ENCODE results near the gene IMPDH1.

DNA sequence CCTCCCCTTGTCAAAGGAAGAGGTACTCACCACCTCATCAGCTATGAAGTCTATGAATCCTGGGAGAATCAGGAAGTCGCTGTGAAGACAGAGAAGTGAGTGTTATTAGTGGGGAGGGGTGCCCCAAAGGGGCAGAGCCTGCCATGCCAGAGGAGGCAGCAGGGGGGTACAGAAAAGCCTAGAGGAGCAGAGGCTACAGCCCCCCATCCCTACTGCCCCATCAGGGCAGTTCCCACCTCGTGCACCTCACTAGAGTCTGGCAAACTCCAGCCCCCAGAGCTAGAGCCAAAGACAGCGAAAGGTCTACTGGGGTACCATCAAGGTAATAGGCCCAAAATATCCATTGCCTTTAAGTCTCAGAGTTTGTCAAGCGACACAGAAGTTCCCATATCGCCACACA, 6.1 kb downstream of the IMPDH1 start:
- TF ChIP-seq, protein P1, sequence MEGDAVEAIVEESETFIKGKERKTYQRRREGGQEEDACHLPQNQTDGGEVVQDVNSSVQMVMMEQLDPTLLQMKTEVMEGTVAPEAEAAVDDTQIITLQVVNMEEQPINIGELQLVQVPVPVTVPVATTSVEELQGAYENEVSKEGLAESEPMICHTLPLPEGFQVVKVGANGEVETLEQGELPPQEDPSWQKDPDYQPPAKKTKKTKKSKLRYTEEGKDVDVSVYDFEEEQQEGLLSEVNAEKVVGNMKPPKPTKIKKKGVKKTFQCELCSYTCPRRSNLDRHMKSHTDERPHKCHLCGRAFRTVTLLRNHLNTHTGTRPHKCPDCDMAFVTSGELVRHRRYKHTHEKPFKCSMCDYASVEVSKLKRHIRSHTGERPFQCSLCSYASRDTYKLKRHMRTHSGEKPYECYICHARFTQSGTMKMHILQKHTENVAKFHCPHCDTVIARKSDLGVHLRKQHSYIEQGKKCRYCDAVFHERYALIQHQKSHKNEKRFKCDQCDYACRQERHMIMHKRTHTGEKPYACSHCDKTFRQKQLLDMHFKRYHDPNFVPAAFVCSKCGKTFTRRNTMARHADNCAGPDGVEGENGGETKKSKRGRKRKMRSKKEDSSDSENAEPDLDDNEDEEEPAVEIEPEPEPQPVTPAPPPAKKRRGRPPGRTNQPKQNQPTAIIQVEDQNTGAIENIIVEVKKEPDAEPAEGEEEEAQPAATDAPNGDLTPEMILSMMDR (IDR thresholded peaks at IDR 0.05), result no peak
- no peak for TF ChIP-seq POLR2A (IDR thresholded peaks at IDR 0.05)
